Keratinocyte (primary cell): ENCODE data around the gene NETO2.

ENCODE experiments used
- CTCF ChIP-seq, 3 experiments: IDR thresholded peaks in 1 of 3; conservative IDR thresholded peaks in 1 of 3; optimal IDR thresholded peaks in 1 of 3; 2 replicates in 2 of 3; 3 replicates in 1 of 3; pipeline versions ENCODE3 to v1.5.1; 2011; ENCODE audit warnings: low read length in 3 of 3, mild to moderate bottlenecking in 3 of 3, moderate library complexity in 2 of 3, control low read depth in 1 of 3, inconsistent platforms in 1 of 3; ENCODE audit not compliant: insufficient read depth in 2 of 3; ENCODE audit errors: extremely low read depth in 1 of 3
- EZH2 ChIP-seq: IDR thresholded peaks from one replicate; pipeline ENCODE4 v1.6.1; 2012; ENCODE audit warnings: inconsistent platforms, mild to moderate bottlenecking, low read length, moderate library complexity

GRCh38 chr16:47036201-47036600, 107.5 kb downstream of the NETO2 start:
- TF ChIP-seq CTCF (optimal IDR thresholded peaks at IDR 0.05 in 1 of 3, IDR thresholded peaks at IDR 0.05 in 1 of 3, conservative IDR thresholded peaks at IDR 0.05 in 1 of 3; ENCODE audit: extremely low read depth in 1 of 3, insufficient read depth in 2 of 3, low read length in 3 of 3) (no peak), EZH2 (no peak)
